GM21619 (cell line): Measurements from ENCODE around the gene GGTLC3.
A peak's percentile ranks its signal among the peaks of the same experiment; 100 is the strongest.
"Not testable (repeated sequence)": the region's sequence is repeated elsewhere in the genome, so short reads cannot be mapped to it uniquely, and the experiment has no call there.

ENCODE experiments used
- ATAC-seq: cut with Tn5 transposase; IDR thresholded peaks from one replicate; pipeline ENCODE4 v1.9.1; 2021; ENCODE audit not compliant: unreplicated experiment

Gene GGTLC3

DNA sequence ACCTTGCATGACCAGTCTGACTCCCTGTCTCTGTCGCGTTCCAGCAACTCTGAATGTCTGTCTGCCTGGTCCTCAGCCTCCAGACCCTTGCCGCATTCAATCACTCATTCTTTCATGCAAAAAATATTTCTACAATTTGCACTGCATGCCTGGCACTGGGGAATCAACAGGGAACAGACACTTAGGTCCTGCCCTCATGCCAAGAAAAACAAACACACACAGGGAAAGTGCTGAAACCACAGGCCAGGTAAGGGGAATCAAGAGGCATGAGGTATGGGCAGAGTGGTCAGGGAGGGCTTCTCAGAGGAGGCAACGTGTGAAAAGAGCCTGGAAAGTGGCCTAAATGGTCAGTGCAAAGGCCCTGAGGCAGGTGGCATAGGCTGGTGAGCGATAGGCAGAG lies at the start of gene GGTLC3:
TSS of gene GGTLC3 (minus strand) at position 101 of the 400 bp plus-strand sequence. CDS start 264 bp downstream, outside the sequence.
- ATAC-seq = not testable (repeated sequence)

DNA sequence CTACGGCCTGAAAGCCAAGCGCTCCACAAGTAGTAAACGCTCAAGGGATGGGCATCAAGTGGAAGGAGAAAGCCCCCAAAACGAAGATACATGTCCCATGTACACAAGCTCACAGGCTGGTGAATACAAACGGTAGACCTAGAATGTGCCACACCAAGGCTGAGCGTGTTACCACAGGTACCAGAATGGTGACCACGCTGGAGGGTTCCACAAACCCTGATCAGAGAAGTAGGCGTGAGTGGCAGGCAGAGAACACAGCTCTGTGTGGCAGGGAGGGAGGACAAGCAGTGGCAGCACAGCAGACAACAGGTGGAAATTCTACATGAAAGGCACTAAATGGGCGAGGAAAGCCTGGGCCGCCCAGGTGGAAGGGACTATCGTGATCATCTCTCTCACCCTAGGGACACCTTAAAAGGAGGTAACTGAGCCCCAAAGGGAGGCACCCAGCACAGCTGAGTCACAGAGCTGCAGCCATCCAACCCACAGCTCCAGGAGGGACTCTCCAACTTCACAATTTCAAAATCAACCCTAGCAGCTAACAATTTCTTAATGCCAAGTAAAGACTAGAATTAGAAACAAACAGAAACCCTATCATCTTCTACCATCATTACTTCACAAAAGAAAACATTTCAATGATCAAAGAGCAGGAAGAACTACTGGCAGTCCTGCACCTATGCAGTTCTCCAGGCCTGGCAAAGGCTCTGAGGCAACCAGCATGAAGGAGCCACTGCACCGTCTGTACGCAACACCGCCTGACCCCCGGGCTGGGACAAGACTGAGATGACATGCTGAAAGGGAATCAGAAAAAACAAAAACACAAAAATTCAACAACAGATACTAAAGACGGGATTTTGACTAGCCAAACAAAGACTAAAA lies 42.4 kb upstream of the GGTLC3 start:
- not testable (repeated sequence) for ATAC-seq

DNA sequence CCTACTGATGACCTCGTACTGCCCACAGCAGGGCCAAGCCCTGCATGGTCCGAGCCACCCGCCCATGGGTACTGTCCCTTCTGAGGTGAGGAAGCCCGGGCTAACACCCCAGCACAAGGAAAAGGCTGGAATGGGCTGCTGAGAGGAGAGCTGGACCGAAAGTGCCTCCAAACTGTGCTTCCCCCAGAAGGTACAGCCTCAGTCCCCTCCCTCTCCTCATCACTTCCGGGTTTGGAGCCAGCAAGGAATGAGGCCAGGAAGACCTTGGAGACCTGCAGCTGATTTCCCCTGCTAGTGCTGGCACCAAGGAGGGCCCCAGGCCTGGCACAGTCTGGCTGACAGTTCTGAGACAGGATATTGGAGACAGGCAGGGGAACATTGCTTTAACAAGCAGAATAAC lies 41.0 kb upstream of the GGTLC3 start:
- not testable (repeated sequence) for ATAC-seq

DNA sequence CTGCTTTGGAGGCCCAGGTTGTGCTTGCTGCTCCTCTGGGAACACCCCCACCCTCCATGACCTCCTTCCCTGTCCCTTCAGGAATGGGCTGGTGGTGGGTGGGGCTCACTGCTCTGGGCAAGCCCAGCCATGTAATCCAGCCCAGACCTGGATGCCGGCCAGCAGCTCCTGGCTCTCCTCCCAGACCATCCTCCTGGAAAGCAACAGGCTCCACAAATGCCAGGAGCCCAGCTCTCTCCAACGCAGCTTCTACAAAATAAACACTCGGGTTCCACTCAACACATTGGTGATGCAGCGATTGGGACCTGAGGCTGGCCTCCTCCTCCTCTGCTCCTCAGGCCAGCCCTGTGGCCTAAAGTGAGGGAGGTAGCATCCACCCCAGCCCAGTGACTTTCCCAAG lies 40.6 kb upstream of the GGTLC3 start:
- not testable (repeated sequence) for ATAC-seq

DNA sequence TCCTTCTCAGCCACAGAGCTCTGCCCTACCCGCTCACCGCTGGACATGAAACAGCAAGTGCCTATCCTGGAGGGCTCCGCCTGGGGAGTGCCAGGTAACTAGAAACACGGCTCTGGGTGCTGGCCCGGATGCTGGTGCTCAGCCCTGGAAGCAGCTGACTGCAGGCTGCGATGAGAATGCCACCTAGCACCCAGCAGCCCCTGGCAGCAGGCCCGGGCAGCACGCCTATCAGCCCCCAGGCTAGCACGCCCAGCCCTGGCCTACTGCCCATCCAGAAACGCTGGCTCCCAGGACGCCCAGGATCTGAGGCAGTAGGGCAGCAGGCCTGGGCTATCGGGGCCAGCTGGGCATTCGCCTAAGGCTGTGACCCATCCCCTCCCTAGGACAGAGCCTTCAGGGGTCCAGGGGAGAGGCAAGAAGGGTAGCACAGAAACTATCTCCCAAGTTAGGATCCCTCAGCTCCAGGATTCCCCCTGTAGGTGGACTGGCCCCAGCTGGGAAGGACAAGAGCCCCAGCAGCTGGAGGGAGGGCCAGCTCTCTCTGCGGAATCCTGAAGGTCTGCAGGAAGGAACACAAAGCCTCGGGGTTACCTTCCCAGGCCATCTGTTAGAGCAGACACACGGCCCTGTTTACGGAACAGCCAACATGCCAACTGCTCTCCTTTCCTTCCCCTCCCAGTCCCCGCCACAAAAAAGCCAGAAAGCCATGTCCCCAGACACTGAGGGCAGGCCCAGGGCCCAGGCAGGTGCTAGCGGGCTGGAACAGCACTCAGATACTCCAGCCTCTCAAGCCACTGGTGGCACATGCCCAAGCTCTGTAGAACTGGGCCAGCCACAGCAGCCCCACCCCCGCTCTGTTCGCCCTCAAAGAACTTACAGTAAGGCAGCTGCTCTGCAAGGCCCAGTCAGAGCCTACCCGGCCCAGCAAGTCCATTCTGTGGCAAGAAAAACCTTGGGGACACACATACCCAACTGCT lies 36.6 kb upstream of the GGTLC3 start:
- not testable (repeated sequence) for ATAC-seq

DNA sequence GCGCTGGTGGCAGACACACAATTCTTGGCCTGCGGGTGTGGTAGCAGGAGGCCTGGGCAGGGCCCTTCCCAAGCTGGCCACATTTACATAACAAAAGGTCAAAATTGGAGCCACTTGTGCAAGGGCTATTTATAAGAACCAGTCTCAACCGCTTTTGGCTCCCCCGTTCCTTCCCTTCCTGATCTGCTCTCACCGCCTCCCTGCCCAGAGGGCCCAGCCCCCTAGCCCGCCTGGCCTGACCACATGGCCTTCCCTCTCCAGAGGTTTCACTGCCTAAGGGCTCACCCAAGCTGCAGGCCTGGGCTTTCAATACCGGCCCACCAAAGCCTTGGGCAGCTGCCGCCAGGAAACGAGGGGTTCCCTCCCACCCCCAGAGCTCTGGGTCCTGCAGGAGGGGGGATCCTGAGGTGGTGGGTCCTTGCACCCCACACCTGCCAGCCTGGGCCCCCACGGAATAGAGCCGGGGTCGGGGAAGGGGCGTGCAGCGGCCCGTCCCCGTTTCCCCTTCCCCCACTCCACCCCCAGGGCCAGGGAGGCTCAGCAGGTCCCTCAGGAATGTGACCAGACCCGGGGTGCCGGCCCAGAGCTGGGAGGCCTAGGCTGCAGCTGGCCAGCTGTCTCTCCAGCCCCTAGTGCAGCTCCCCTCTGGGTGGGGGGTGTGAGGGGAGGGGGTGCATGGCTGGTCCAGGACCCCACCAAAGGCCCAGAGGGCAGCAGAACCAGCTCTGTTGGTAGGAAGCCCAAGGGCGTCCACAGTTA lies 35.1 kb upstream of the GGTLC3 start:
- not testable (repeated sequence) for ATAC-seq

DNA sequence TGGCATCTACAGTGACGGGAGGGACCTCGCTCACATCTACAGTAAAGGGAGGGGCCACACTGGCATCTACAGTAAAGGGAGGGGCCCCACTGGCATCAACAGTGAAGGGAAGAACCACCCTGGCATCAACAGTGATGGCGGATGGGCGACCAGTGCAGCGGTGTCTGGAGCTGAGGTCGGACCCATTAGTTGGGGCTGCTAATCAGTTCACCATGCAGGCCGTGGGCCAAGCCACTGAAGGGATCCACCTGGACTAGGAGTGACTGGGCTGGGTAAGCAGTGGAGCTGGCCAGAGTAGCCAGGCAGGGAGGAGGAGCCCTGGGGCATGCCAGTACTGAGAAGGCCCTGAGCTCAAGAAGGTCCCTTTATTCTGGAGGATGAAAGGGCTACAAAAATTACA lies 33.1 kb upstream of the GGTLC3 start:
- ATAC-seq = not testable (repeated sequence)

DNA sequence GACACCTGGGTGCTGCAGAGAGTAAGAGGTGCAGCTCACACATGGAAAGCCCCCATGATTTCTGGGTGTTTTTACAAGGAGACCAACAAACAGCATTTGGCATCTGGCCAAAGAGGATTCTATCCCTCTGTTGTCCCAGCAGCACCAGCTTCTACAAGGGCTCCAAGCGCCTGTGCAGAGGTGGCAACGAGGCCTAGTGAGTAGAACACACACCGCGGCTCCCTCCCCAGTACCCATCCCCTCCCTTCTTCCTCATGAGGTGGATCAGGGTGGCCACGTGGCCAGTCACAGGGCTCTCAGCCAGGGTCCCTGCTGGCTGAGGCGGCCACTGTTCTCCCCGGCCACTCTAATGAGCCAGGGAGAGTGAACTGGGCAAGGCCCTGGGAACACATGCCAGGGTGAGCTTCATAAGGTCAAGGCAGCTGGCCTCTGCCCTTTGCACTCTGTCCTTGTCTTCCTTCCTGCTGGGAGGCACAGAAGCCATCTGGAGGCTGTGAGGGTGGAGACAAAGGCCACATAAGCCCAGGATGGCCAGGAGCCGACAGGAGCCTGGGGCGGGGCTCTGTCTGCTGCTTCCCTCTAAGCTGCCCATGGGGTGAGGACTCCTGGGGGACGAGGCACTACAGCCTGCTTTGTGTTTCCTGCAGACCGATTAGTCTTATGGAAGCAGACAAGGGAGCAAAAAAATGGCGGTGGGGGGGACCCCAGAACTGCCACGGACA lies 31.7 kb upstream of the GGTLC3 start:
- not testable (repeated sequence) for ATAC-seq

DNA sequence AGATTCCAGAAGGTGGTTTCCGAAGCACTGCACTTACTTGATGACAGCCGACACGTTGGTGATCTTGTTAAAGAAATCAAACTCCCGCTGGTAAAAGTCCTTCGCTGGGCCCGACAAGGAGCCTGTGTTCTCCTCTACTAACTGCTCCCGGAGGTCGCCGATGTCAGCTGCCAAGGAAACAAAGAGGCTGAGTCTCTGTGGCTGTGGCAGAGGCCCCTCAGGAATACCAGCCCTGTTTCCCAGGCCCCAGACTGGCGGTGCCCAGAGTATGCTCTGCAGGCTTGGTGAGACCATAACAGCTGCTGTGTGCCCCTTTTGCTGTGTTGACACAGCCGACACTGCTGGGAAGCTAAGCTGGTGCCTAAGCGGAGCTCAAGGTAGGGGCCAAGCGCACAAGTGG lies 26.7 kb upstream of the GGTLC3 start:
- ATAC-seq = not testable (repeated sequence)

DNA sequence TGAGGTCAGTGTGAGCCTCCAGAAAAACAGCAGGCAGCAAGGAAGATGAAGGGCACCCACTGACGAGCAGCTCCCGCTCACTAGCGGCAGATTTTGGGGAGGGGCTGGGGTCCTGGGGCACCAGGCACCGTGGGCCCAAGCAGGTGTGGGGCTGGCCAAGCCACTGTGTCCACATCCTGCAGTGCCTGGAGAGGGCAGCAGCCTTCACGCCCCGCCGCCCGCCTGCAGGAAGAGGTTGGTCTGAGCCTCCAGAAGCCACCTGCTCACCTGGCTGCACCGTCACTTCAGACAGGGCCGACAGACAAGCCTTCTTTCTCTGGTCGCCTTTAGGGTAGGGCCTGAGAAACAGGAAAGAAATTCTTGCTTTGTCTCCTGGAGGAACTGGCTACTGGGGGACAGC lies 25.4 kb upstream of the GGTLC3 start:
- ATAC-seq = not testable (repeated sequence)

DNA sequence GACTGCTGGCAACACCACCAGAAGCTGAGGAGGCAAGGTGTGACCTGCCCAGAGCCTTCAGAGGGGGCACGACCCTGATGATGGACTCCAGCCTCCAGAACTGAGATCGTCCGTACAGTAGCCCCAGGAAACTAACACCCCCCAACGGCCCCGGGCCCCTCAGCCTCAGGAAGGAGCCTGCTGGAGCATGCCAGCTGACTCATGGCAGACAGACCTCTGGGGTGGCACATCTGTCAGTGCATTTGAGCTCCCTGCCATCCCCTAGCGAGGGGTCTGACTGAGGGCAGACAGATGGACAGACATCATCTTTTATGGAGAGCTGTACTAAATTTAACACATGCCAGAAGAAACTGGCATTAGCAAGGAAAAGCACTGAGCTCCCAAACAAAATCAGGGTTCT lies 22.0 kb upstream of the GGTLC3 start:
- not testable (repeated sequence) for ATAC-seq

DNA sequence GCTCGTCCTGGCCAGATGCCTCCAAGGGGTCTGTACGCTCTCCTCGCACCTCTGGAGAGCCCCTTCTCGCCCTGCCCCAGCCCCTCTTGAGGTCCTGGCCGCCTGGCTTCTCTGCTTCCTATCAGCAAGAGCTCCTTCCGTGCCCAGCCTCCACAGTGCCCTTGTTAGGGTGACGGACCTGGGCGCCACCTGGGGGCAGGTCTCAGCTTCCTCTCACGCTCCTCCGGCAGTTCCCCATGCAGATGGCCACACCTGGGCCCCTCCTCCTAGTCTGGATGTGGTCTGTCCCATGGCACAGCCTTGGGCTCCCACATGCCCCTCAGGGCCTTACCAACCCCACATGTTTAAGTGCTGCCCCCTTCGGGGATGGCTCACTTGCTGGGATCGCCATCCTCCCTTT lies 16.4 kb upstream of the GGTLC3 start:
- not testable (repeated sequence) for ATAC-seq

DNA sequence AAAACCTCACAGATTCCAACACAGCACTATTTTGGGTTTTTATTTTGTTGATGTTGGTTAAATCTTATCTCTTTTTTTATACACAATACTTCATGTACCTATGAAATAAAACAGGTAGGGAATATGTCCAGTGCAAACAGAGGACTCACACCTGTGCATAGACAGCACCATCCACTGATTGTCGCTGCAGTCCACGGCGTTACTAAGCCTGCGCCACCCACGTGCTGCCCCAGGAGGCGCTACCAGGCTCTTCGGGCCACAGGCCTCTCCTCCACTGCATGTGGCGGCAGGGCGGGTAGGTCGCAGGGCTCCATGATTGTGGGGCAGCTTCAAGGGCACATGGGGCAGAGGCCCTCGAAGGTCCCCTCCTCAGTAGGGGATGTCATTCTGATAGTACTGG lies 15.7 kb upstream of the GGTLC3 start:
- ATAC-seq = not testable (repeated sequence)

DNA sequence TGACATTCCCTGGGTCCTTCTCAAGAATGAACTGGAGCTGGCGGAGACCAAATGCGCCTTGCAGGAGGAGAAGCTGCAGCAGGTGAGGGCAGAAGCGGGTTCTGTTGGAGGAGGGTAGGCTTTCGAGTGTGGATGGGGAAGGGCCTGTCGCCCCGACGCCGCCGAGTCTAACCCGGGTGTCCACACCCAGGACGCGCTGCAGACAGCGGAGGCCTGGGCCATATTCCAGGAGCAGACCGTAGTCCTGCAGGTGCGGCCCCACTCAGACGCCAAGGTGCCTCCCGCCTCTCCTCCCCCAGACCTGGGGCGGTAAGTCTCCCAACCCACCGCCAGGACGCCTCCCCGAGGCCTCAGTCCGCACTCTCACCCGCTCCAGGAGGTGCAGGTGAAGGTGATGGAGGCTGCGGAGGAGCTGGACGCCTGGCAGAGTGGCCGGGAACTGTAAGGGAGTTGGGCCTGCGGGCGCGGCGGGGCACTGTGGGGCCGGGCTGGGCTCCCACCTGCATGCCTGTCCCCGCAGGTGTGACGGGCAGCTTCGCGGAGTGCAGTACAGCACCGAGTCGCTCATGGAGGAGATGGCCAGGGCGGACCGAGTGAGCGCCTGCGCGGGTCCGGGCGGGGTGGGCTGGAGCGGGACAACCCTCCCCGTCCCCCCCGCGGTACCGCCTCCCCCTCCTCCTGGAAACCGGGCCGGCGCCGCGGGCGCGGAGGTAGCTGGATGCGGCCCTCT lies 11.6 kb upstream of the GGTLC3 start:
- ATAC-seq = not testable (repeated sequence)

DNA sequence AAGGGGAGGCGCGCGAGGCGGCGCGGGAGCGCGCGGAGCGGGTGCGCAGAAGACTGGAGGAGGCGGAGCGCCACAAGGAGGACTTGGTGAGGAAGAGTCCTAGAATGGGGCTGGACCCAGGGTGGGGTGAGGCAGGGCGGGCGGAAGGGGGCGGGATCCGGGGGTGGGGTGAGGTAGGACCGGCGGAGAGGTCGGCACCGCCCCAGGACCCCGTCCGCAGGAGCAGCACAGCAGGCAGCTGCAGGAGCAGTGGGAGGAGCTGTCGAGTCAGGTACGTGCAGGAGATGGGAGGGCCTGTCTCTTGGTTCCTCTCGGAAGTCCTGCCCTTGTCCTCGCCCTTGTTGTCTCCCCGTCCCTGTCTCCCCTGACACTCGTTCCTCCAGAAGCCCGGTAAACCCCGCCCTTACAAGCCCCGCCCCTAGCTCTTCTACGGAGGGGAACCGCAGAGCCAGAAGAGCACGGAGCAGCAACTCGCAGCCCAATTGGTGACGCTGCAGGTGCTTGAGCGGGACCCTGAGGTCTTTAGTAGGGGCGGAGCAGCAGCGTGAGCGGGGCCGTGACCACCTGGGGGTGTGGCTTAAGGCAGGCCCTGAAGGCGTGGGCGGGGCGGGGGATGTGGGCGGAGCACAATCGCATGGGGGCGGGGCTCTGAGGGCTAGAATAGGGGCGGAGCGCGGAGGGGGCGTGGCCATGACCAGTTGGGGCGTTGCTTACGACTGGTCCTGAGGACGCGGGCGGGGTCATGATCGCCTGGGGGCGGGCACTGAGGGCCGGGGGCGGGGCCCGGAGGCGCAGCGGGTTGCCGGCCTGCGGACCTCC lies 10.8 kb upstream of the GGTLC3 start:
- ATAC-seq = peak; percentile 67

DNA sequence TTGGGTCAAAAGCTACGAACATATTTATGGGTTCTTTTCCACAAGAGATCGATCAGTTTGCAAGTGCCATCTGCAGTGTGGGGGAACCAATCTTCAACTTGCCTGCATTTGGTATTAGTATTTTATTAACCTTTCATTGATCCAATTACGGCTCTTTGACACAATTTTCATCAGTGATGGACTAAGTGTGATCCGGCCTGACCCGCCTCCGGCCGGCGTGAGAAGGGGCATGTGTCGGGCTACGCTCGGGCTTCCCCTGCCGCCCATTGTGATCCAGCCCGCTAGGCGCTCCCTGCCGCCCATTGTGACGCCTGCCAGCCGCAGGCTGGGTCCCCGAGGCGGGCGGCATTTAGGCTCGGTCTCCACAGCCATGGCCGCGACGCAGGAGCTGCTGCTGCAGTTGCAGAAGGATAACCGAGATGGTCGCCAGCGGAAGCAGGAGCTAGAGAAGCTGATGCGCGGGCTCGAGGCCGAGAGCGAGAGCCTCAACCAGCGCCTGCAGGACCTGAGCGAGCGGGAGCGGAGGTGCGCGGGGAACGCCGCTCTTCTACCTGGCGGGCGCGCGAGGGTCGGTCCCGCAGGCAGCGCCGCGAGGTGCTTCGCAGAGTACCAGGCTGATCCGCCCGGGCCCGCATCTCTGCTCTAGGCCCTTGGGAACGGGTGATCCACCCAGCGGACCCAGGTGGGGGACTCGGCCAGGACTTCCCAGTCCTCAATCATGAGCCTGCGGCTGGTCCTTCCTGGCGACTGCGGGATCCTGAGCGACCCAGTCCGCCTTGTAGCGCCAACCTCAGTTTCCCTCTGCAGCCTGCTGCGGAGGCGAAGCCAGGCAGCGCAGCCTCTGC lies 10.0 kb upstream of the GGTLC3 start, which contains the start of gene TMEM191B:
TSS of gene TMEM191B (plus strand) at position 51 of the 845 bp plus-strand sequence. CDS start at position 230, 179 bp downstream.
- peak; percentile 31 for ATAC-seq

DNA sequence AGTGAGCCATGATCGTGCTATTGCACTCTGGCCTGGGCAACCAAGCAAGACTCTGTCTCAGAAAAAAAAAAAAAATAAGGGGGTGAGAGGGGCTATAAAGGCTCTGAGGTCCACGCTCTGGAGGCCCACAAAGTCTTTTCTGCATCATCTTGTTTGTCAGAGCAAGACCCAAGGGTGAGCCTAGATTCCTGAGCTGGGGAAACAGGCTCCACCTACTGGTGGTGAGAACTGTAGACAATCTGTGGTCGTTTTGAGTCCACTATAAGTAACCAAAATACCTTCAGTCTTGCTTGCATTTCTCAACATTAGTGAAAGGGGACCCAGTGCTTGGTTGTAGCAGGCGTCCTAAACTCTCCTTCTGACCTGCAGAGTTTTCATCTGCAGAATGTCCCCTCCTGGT lies 5.4 kb upstream of the GGTLC3 start:
- ATAC-seq = not testable (repeated sequence)
